ENCODE measurements around the gene NPM3. TPM values are rescaled to one million over a fixed set of nuclear protein-coding genes. Genes with fewer than 3 reads are reported as not detected.

The NPM3 gene
- total and polyA plus RNA-seq, 2 of the 8 experiments (the other 6 are each of a cell fraction or from before 2014, with no cell fraction given), result 127 to 175 TPM

- 85% methylated on average over 14 of the region's 14 CpGs; no CpG with 5 or more reads in 1 of the 2 experiments for whole genome bisulfite sequencing, 2 experiments (ENCODE audit: extremely low coverage in 1 of 2, insufficient coverage in 1 of 2, insufficient read length in 1 of 2, insufficient replicate concordance in 2 of 2, low coverage in 1 of 2, low lambda C conversion rate in 2 of 2, missing lambda C conversion rate in 1 of 2)
- Histone ChIP-seq H2BK12ac (ENCODE audit: low read depth, low read length) (no peak overlapping the region), H3K4me3 (ENCODE audit: extremely low read depth in 1 of 4, insufficient read depth in 2 of 4, low read depth in 3 of 4, low read length in 4 of 4) (no peak overlapping the region), H3K23ac (ENCODE audit: insufficient read length) (no peak overlapping the region), H2BK15ac (ENCODE audit: low read length) (no peak overlapping the region), H3K27me3 (replicated peaks in 1 of 4; ENCODE audit: control insufficient read depth in 3 of 4, extremely low read depth in 1 of 4, insufficient read depth in 3 of 4, low read length in 3 of 4) (peaks cover 8 to 21% (median 18%) of the 10 kb centered on the region in 4 experiments), H3K36me3 (ENCODE audit: control insufficient read depth in 2 of 4, insufficient read depth in 4 of 4, low read length in 3 of 4) (no peaks in the 10 kb centered on the region), H3K79me1 (ENCODE audit: low read depth, low read length) (no peaks in the 10 kb centered on the region), H3K27ac (ENCODE audit: low read depth, low read length) (no peak overlapping the region), H3K4me1 (replicated peaks in 1 of 4; ENCODE audit: control insufficient read depth in 3 of 4, insufficient read depth in 4 of 4, low read length in 3 of 4) (peaks cover 7 to 15% (median 13%) of the 10 kb centered on the region in 4 experiments), H4K20me1 (replicated peaks in 1 of 2; ENCODE audit: control insufficient read depth in 1 of 2, insufficient read depth in 2 of 2, low read length in 2 of 2) (peaks cover 0 to 3% of the 10 kb centered on the region in 2 experiments), H2AK5ac (ENCODE audit: low read depth, low read length) (0 out of 2 replicates have a peak overlapping the region, but pooled peaks have one; percentile 65), H3K18ac (ENCODE audit: extremely low read depth, low read length) (no peak overlapping the region), H3K79me2 (ENCODE audit: control insufficient read depth in 1 of 2, insufficient read depth in 2 of 2, low read length in 2 of 2) (no peaks in the 10 kb centered on the region), H3K9me3 (ENCODE audit: insufficient read depth in 2 of 2, low read depth in 1 of 2, low read length in 1 of 2) (no peaks in the 10 kb centered on the region), H3K14ac (ENCODE audit: insufficient read length) (no peak overlapping the region), H4K91ac (replicated peaks; ENCODE audit: insufficient read length, low read length) (no peak overlapping the region), H2BK120ac (replicated peaks; ENCODE audit: low read depth, low read length) (no peak overlapping the region), H3K56ac (replicated peaks; ENCODE audit: insufficient read length, low read depth, low read length) (no peak overlapping the region), H4K8ac (ENCODE audit: extremely low read depth, insufficient read depth, low read length) (peak overlapping the region; percentile 53; the same call in 1 of the 2 replicates), H4K5ac (ENCODE audit: insufficient read length, low read depth, low read length) (no peak overlapping the region), H2BK20ac (ENCODE audit: low read length) (no peak overlapping the region), H2BK5ac (ENCODE audit: low read depth, low read length) (no peak overlapping the region), H3K4ac (replicated peaks; ENCODE audit: insufficient read length, low read depth, low read length) (no peak overlapping the region), H2AFZ (ENCODE audit: low read length) (no peak overlapping the region), H3K4me2 (ENCODE audit: insufficient read depth in 1 of 2, low read depth in 2 of 2, low read length in 2 of 2) (no peak overlapping the region), H3K9ac (replicated peaks in 1 of 4; ENCODE audit: extremely low read depth in 1 of 4, low read depth in 3 of 4, low read length in 3 of 4) (no peak overlapping the region), H3K23me2 (ENCODE audit: low read depth, low read length) (no peaks in the 10 kb centered on the region)
- ChIA-PET POLR2A (ENCODE audit: partially characterized antibody) (interaction anchor here (0.9 to 1.7 kb wide), 7 partner anchors 9 to 50 kb away, joined by 3 to 6 read pairs (median 3); partner anchors contain the start of genes NPM3 and OGA), CTCF (ENCODE audit: partially characterized antibody) (interaction anchor here (0.6 to 9.2 kb wide), 15 partner anchors 9 to 299 kb away, joined by 3 to 100 read pairs (median 4); partner anchors contain the start of gene NPM3)
- TF ChIP-seq KDM1A (IDR thresholded peaks at IDR 0.05; ENCODE audit: borderline replicate concordance, low read length), result no peak
- TF ChIP-seq CREB1 (IDR thresholded peaks at IDR 0.05), result no peak
- TF ChIP-seq CTBP2 (IDR thresholded peaks at IDR 0.05; ENCODE audit: borderline replicate concordance, insufficient read depth, insufficient read length, low read length), result no peak
- no peak for TF ChIP-seq CHD1 (IDR thresholded peaks at IDR 0.05; ENCODE audit: low read depth, low read length)
- TF ChIP-seq SIX5 (IDR thresholded peaks at IDR 0.05; ENCODE audit: low read depth, low read length), result no peak
- TF ChIP-seq POLR2AphosphoS5 (IDR thresholded peaks at IDR 0.05; ENCODE audit: low read depth, low read length), result no peak
- TF ChIP-seq RXRA (IDR thresholded peaks at IDR 0.05; ENCODE audit: insufficient read depth, low read depth, low read length), result no peak
- no peak for TF ChIP-seq SP2 (IDR thresholded peaks at IDR 0.05; ENCODE audit: low read length)
- TF ChIP-seq MAFK (IDR thresholded peaks at IDR 0.05; ENCODE audit: low read depth, low read length), result no peak
- no peak for TF ChIP-seq HDAC2 (IDR thresholded peaks at IDR 0.05; ENCODE audit: borderline replicate concordance in 1 of 2, low read depth in 2 of 2, low read length in 2 of 2)
- TF ChIP-seq SRF (IDR thresholded peaks at IDR 0.05; ENCODE audit: low read depth, low read length), result no peak
- no peak for TF ChIP-seq ASH2L (IDR thresholded peaks at IDR 0.05; ENCODE audit: low read length)
- peak in 1 of 2 experiments; percentile 38 for DNase-seq (ENCODE audit: low read depth in 1 of 2, low spot score in 2 of 2)
- FAIRE-seq, result no peak
These were observed 15.1 kb downstream of the NPM3 start for GRCh38 chr10:101767966-101768790.

Measured in H1 (cell line).